ENCODE data around the gene JUN. TPM values are rescaled to one million over a fixed set of nuclear protein-coding genes. Genes with fewer than 3 reads are reported as not detected.

Gene JUN
- total RNA-seq (2022; extraction: Qiagen RNA extraction): 24.6 to 33.5 TPM (median 30.5 TPM) in 5 replicates

DNA sequence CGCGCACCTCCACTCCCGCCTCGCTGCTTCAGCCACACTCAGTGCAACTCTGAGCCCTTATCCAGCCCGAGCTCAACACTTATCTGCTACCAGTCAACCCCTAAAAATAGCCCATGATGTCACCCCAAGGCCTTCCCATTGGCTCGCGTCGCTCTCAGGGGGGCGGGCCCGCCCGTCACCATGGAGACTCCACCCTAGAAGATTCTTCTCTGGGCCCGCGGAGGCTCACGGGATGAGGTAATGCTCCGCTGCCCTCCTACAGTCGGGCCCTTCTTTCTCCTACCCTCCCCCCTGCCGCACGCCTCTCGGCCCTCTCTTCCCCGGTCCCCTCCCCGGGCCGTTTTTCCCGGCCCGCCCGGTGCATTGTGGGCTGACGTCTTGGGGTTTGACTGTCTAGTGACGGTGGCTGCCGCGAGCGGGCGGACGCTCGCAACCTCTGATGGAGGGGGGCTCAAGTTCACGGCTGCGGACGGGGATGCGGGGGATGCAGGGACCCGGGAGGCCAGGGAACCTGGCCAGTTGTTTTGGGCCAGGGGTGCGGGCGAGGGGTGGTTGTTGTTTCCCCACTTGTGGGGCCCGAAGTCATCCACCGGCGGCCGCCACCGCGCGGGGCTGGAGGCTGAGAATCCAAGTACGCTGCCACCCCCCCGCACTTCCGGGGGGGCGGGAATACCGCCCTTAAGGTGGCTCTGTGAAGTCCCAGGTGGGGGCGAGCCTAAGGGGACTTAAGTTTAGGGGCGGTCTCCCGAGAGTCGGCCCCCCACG is at the start of gene JUN:
JUN (minus strand) TSS at position 55 of the 765 bp plus-strand sequence. CDS start 977 bp downstream, outside the sequence.

Other genes starting within 250 kb of the JUN start
- gene OMA1, start 237.3 kb downstream of the JUN start, total RNA-seq (2022; extraction: Qiagen RNA extraction): 4.8 to 6.5 TPM (median 5.9 TPM) in 5 replicates
- not detected in 5 replicates for gene TACSTD2, start 206.8 kb downstream of the JUN start, total RNA-seq (2022; extraction: Qiagen RNA extraction)
- 4.0 to 6.2 TPM (median 5.2 TPM) in 5 replicates for gene MYSM1, start 84.0 kb downstream of the JUN start, total RNA-seq (2022; extraction: Qiagen RNA extraction)

Measured in A549 treated with Mapracorat at 1 μM for 4 hours (cell line).